H9 (cell line): ENCODE measurements around the gene ASPRV1. TPM values are rescaled to one million over a fixed set of nuclear protein-coding genes. Genes with fewer than 3 reads are reported as not detected.

Experiments used
- DNase-seq: peaks from one replicate; pipeline ENCODE4 v3.0.0-alpha.2; 2017
- H2AFZ ChIP-seq: one replicate; pipeline ENCODE4 v1.6.1; 2013; ENCODE audit warnings: mild to moderate bottlenecking, low read length, control low read depth, moderate library complexity
- H2AK5ac ChIP-seq: 2 replicates; pipeline ENCODE4 v1.6.1; 2013; ENCODE audit warnings: low read length, control low read depth, mixed read lengths; ENCODE audit not compliant: insufficient read length
- H2BK120ac ChIP-seq: one replicate; pipeline ENCODE4 v1.6.1; 2013; ENCODE audit warnings: low read depth, mild to moderate bottlenecking, low read length, control low read depth, inconsistent platforms; ENCODE audit not compliant: poor library complexity, severe bottlenecking
- H2BK12ac ChIP-seq: 2 replicates; pipeline ENCODE4 v1.6.1; 2013; ENCODE audit warnings: low read length, control low read depth, mixed read lengths, low read depth; ENCODE audit not compliant: insufficient read length
- H2BK15ac ChIP-seq: 2 replicates; pipeline ENCODE4 v1.6.1; 2013; ENCODE audit warnings: low read depth, low read length, control low read depth
- H2BK20ac ChIP-seq: one replicate; pipeline ENCODE4 v1.6.1; 2013; ENCODE audit warnings: low read depth, mild to moderate bottlenecking, low read length, control low read depth, inconsistent platforms; ENCODE audit not compliant: poor library complexity, severe bottlenecking
- H2BK5ac ChIP-seq: 2 replicates; pipeline ENCODE4 v1.6.1; 2013; ENCODE audit warnings: low read length, control low read depth, mixed read lengths; ENCODE audit not compliant: insufficient read length
- H3K14ac ChIP-seq: 2 replicates; pipeline ENCODE4 v1.6.1; 2013; ENCODE audit warnings: low read length, control low read depth; ENCODE audit not compliant: insufficient read depth
- H3K18ac ChIP-seq: 2 replicates; pipeline ENCODE4 v1.6.1; 2013; ENCODE audit warnings: low read depth, mild to moderate bottlenecking, mixed read lengths, low read length, control low read depth; ENCODE audit not compliant: insufficient read length
- H3K23ac ChIP-seq: 2 replicates; pipeline ENCODE4 v1.6.1; 2013; ENCODE audit warnings: low read length, control low read depth, mixed read lengths, low read depth; ENCODE audit not compliant: insufficient read length
- H3K23me2 ChIP-seq: 2 replicates; pipeline ENCODE4 v1.6.1; 2013; ENCODE audit warnings: low read depth, mild to moderate bottlenecking, mixed read lengths, low read length, control low read depth; ENCODE audit not compliant: insufficient read length, poor library complexity, severe bottlenecking
- H3K27ac ChIP-seq: 2 replicates; pipeline ENCODE4 v1.5.1; 2013; ENCODE audit warnings: low read length, control low read depth, mixed read lengths, low read depth; ENCODE audit not compliant: insufficient read length
- H3K27me3 ChIP-seq: 2 replicates; pipeline ENCODE4 v1.6.1; 2013; ENCODE audit warnings: low read length, control low read depth, inconsistent platforms; ENCODE audit not compliant: insufficient read depth
- H3K4ac ChIP-seq: 2 replicates; pipeline ENCODE4 v1.6.1; 2013; ENCODE audit warnings: low read depth, mild to moderate bottlenecking, control low read depth, inconsistent platforms, low read length, moderate library complexity
- H3K4me1 ChIP-seq: 2 replicates; pipeline ENCODE4 v1.6.1; 2013; ENCODE audit warnings: low read length, control low read depth, inconsistent platforms; ENCODE audit not compliant: insufficient read depth
- H3K4me2 ChIP-seq: 2 replicates; pipeline ENCODE4 v1.6.1; 2013; ENCODE audit warnings: low read length, control low read depth, mixed read lengths; ENCODE audit not compliant: insufficient read length, insufficient read depth
- H3K56ac ChIP-seq: 2 replicates; pipeline ENCODE4 v1.6.1; 2013; ENCODE audit warnings: low read depth, mild to moderate bottlenecking, mixed read lengths, low read length, control low read depth; ENCODE audit not compliant: insufficient read length
- H3K79me1 ChIP-seq: 2 replicates; pipeline ENCODE4 v1.6.1; 2013; ENCODE audit warnings: low read depth, mild to moderate bottlenecking, moderate library complexity, low read length, control low read depth, inconsistent platforms; ENCODE audit not compliant: insufficient read depth, poor library complexity, severe bottlenecking
- H3K79me2 ChIP-seq: 2 replicates; pipeline ENCODE4 v1.6.1; 2013; ENCODE audit warnings: low read length, control low read depth, inconsistent platforms; ENCODE audit not compliant: insufficient read depth
- H3K9ac ChIP-seq: 2 replicates; pipeline ENCODE4 v1.6.1; 2013; ENCODE audit warnings: low read length, control low read depth, mixed read lengths; ENCODE audit not compliant: insufficient read length; ENCODE audit errors: extremely low read depth
- H3K9me3 ChIP-seq: one replicate; pipeline ENCODE4 v1.6.1; 2013; ENCODE audit warnings: low read depth, low read length, inconsistent platforms; ENCODE audit not compliant: control insufficient read depth
- H3T11ph ChIP-seq: one replicate; pipeline ENCODE4 v1.6.1; 2013; ENCODE audit warnings: mild to moderate bottlenecking, low read length, control low read depth, inconsistent platforms
- H4K20me1 ChIP-seq: one replicate; pipeline ENCODE4 v1.6.1; 2013; ENCODE audit not compliant: control insufficient read depth, insufficient read length, insufficient read depth
- H4K5ac ChIP-seq: 2 replicates; pipeline ENCODE4 v1.6.1; 2013; ENCODE audit warnings: low read depth, mild to moderate bottlenecking, mixed read lengths, low read length, control low read depth; ENCODE audit not compliant: insufficient read length
- H4K8ac ChIP-seq: replicated peaks from 2 replicates; pipeline ENCODE4 v1.6.1; 2013; ENCODE audit warnings: low read length, control low read depth, mixed read lengths, low read depth; ENCODE audit not compliant: insufficient read length
- H4K91ac ChIP-seq: 2 replicates; pipeline ENCODE4 v1.6.1; 2013; ENCODE audit warnings: low read depth, mild to moderate bottlenecking, moderate library complexity, mixed read lengths, low read length, control low read depth; ENCODE audit not compliant: insufficient read length
- H3K27ac Mint-ChIP-seq, 3 experiments: 2 replicates in 2 of 3; 3 replicates in 1 of 3; pipeline ENCODE4 v1.8.0; 2020 to 2021; ENCODE audit warnings: mixed read lengths in 3 of 3, mild to moderate bottlenecking in 1 of 3, moderate library complexity in 1 of 3
- H3K27me3 Mint-ChIP-seq: 2 replicates; pipeline ENCODE4 v1.8.0; 2021; ENCODE audit warnings: low read depth, mild to moderate bottlenecking, moderate library complexity, mixed read lengths
- H3K36me3 Mint-ChIP-seq, 3 experiments: 2 replicates in 2 of 3; 3 replicates in 1 of 3; pipeline ENCODE4 v1.8.0; 2020 to 2021; ENCODE audit warnings: low read depth in 3 of 3, mixed read lengths in 3 of 3; ENCODE audit not compliant: insufficient read depth in 1 of 3
- H3K4me1 Mint-ChIP-seq, 2 experiments: 2 replicates each; pipeline ENCODE4 v1.8.0; 2020; ENCODE audit warnings: mixed read lengths in 2 of 2
- H3K4me3 Mint-ChIP-seq, 2 experiments: 2 replicates in 1 of 2; 3 replicates in 1 of 2; pipeline ENCODE4 v1.8.0; 2020 to 2021; ENCODE audit warnings: mild to moderate bottlenecking in 2 of 2, mixed read lengths in 2 of 2, moderate library complexity in 1 of 2
- H3K9me3 Mint-ChIP-seq, 2 experiments: 2 replicates in 1 of 2; 3 replicates in 1 of 2; pipeline ENCODE4 v1.8.0; 2020; ENCODE audit warnings: mild to moderate bottlenecking in 2 of 2, mixed read lengths in 2 of 2, moderate library complexity in 1 of 2
- WGBS: extraction: QIAGEN DNeasy Blood & Tissue Kit; methylation state at CpG from one replicate; pipeline ENCODE4 v1.1.7; 2013; ENCODE audit warnings: missing lambda C conversion rate, low lambda C conversion rate, mixed read lengths; ENCODE audit not compliant: insufficient read length; ENCODE audit errors: extremely low coverage; 5-methylcytosine and 5-hydroxymethylcytosine counted together
- total RNA-seq: library from RNA; stranded (reverse); gene quantifications from 2 replicates; pipeline ENCODE4 v1.2.1, GENCODE V29; 2021
- TF ChIP-seq, protein P1 (sequence below): fragments of 200-600 bp; sonication (generic); conservative IDR thresholded peaks from 3 replicates; pipeline ENCODE4 v1.8.0; 2021; ENCODE audit warnings: antibody characterized with exemption, mild to moderate bottlenecking

ASPRV1 gene
- total RNA-seq, 1 experiment from 2014 or later: 0.57 TPM

- Histone ChIP-seq H4K5ac (no peak overlapping the region), H3K23ac (no peak overlapping the region), H4K8ac (no peak overlapping the region), H3K9me3 (no peaks in the 10 kb centered on the region), H3K79me2 (no peaks in the 10 kb centered on the region), H3K18ac (no peak overlapping the region), H2AFZ (no peak overlapping the region), H3K56ac (no peak overlapping the region), H2BK20ac (no peak overlapping the region), H3K23me2 (no peaks in the 10 kb centered on the region), H3K9ac (no peak overlapping the region), H4K91ac (no peak overlapping the region), H2BK5ac (no peak overlapping the region), H3K4me2 (no peak overlapping the region), H3T11ph (no peak overlapping the region), H2BK15ac (no peak overlapping the region), H2BK120ac (no peak overlapping the region), H3K14ac (no peak overlapping the region), H3K4me1 (no peaks in the 10 kb centered on the region), H3K4ac (no peak overlapping the region), H2AK5ac (no peak overlapping the region), H3K27ac (no peak overlapping the region), H3K79me1 (no peaks in the 10 kb centered on the region), H3K27me3 (no peaks in the 10 kb centered on the region), H2BK12ac (no peak overlapping the region), H4K20me1 (no peaks in the 10 kb centered on the region)
- Mint-ChIP-seq H3K4me3 (no peak overlapping the region), H3K27ac (peak overlapping the region in 1 of 3 experiments; percentile 87; a peak in 2 of 7 replicates), H3K4me1 (peaks cover 0 to under 1% of the 10 kb centered on the region in 2 experiments; a peak in 2 of 4 replicates), H3K36me3 (no peaks in the 10 kb centered on the region), H3K9me3 (no peaks in the 10 kb centered on the region), H3K27me3 (peaks cover 1% of the 10 kb centered on the region)
- TF ChIP-seq, protein P1, sequence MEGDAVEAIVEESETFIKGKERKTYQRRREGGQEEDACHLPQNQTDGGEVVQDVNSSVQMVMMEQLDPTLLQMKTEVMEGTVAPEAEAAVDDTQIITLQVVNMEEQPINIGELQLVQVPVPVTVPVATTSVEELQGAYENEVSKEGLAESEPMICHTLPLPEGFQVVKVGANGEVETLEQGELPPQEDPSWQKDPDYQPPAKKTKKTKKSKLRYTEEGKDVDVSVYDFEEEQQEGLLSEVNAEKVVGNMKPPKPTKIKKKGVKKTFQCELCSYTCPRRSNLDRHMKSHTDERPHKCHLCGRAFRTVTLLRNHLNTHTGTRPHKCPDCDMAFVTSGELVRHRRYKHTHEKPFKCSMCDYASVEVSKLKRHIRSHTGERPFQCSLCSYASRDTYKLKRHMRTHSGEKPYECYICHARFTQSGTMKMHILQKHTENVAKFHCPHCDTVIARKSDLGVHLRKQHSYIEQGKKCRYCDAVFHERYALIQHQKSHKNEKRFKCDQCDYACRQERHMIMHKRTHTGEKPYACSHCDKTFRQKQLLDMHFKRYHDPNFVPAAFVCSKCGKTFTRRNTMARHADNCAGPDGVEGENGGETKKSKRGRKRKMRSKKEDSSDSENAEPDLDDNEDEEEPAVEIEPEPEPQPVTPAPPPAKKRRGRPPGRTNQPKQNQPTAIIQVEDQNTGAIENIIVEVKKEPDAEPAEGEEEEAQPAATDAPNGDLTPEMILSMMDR: no peak
- WGBS: no CpG with 5 or more reads among the region's 3 CpGs
- no peak for DNase-seq
Measured at GRCh38 chr2:69983392-69983966, 22.0 kb upstream of the ASPRV1 start.
